ENCODE results near the gene RPS6KA3. TPM values are rescaled to one million over a fixed set of nuclear protein-coding genes. Genes with fewer than 3 reads are reported as not detected.
"Not testable (repeated sequence)": the region's sequence is repeated elsewhere in the genome, so short reads cannot be mapped to it uniquely, and the experiment has no call there.

Gene RPS6KA3
- total RNA-seq, 1 experiment from 2014 or later, result 63.4 TPM

GRCh38 chrX:20173313-20173712 lies 93.4 kb downstream of the RPS6KA3 start:
- H3K36me3 Mint-ChIP-seq (ENCODE audit: insufficient read depth, unreplicated experiment), result peaks cover 8% of the 10 kb centered on the region
- CTCF ChIA-PET, result no interaction called here
- H3K27me3 Mint-ChIP-seq (ENCODE audit: unreplicated experiment), result no peaks in the 10 kb centered on the region
- BruUV-seq (replicated peaks), result no TSS peak
- H3K27ac Mint-ChIP-seq (ENCODE audit: unreplicated experiment), result no peak overlapping the region
- H3K4me3 Mint-ChIP-seq (ENCODE audit: low read depth, unreplicated experiment), result no peak overlapping the region
- H3K9me3 Mint-ChIP-seq (ENCODE audit: low read depth, unreplicated experiment), result no peaks in the 10 kb centered on the region
- no peak for TF ChIP-seq CTCF (IDR thresholded peaks at IDR 0.05; ENCODE audit: unreplicated experiment)
- intact Hi-C loops (cut with micrococcal nuclease; ENCODE audit: unreplicated experiment), result no loop called here
- DNase-seq, result no peak
- no peaks in the 10 kb centered on the region for H3K4me1 Mint-ChIP-seq (ENCODE audit: low read depth, unreplicated experiment)

GRCh38 chrX:20171887-20172286 lies 94.8 kb downstream of the RPS6KA3 start:
- intact Hi-C loops (cut with micrococcal nuclease; ENCODE audit: unreplicated experiment), result no loop called here
- CTCF ChIA-PET, result no interaction called here

DNA sequence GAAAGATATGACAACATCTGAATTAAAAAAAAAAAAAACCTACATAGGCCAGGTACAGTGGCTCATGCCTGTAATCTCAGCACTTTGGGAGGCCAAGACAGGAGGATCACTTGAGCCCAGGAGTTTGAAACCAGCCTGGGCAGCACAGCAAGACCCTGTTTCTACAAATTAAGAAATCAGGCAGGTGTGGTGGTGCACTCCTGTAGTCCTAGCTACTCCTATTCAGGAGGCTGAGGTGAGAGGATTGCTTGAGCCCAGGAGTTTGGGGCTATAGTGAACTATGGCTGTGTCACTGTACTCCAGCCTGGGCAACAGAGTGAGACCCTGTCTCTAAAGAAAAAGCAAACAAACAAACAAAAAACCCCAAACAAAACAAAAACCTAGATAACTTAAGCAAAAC lies 104.2 kb downstream of the RPS6KA3 start:
- CTCF ChIA-PET, result not testable (repeated sequence)

More at GRCh38 chrX:20171887-20172286, 94.8 kb downstream of the RPS6KA3 start:
- Mint-ChIP-seq H3K4me1 (ENCODE audit: low read depth, unreplicated experiment) (no peaks in the 10 kb centered on the region), H3K9me3 (ENCODE audit: low read depth, unreplicated experiment) (no peaks in the 10 kb centered on the region), H3K27ac (ENCODE audit: unreplicated experiment) (no peak overlapping the region), H3K36me3 (ENCODE audit: insufficient read depth, unreplicated experiment) (peaks cover 16% of the 10 kb centered on the region), H3K27me3 (ENCODE audit: unreplicated experiment) (no peaks in the 10 kb centered on the region), H3K4me3 (ENCODE audit: low read depth, unreplicated experiment) (no peak overlapping the region)
- BruUV-seq (replicated peaks), result no TSS peak
- DNase-seq, result no peak
- TF ChIP-seq CTCF (IDR thresholded peaks at IDR 0.05; ENCODE audit: unreplicated experiment), result no peak

GRCh38 chrX:20159797-20160385 lies 106.8 kb downstream of the RPS6KA3 start:
- CTCF ChIA-PET, result no interaction called here
- H3K27ac Mint-ChIP-seq (ENCODE audit: unreplicated experiment), result no peak overlapping the region
- no peak overlapping the region for H3K4me3 Mint-ChIP-seq (ENCODE audit: low read depth, unreplicated experiment)
- intact Hi-C loops (cut with micrococcal nuclease; ENCODE audit: unreplicated experiment), result no loop called here
- no peaks in the 10 kb centered on the region for H3K9me3 Mint-ChIP-seq (ENCODE audit: low read depth, unreplicated experiment)
- no peaks in the 10 kb centered on the region for H3K4me1 Mint-ChIP-seq (ENCODE audit: low read depth, unreplicated experiment)
- peaks cover 20% of the 10 kb centered on the region for H3K36me3 Mint-ChIP-seq (ENCODE audit: insufficient read depth, unreplicated experiment)
- no peaks in the 10 kb centered on the region for H3K27me3 Mint-ChIP-seq (ENCODE audit: unreplicated experiment)
- TF ChIP-seq CTCF (IDR thresholded peaks at IDR 0.05; ENCODE audit: unreplicated experiment), result no peak
- no peak for DNase-seq
- no TSS peak for BruUV-seq (replicated peaks)

More for the DNA sequence above, 104.2 kb downstream of the RPS6KA3 start:
- H3K36me3 Mint-ChIP-seq (ENCODE audit: insufficient read depth, unreplicated experiment), result peaks cover 23% of the 10 kb centered on the region
- H3K27me3 Mint-ChIP-seq (ENCODE audit: unreplicated experiment); H3K4me3 Mint-ChIP-seq (ENCODE audit: low read depth, unreplicated experiment); intact Hi-C loops (cut with micrococcal nuclease; ENCODE audit: unreplicated experiment); H3K9me3 Mint-ChIP-seq (ENCODE audit: low read depth, unreplicated experiment); H3K27ac Mint-ChIP-seq (ENCODE audit: unreplicated experiment); H3K4me1 Mint-ChIP-seq (ENCODE audit: low read depth, unreplicated experiment); DNase-seq; BruUV-seq (replicated peaks): not testable (repeated sequence)

- peaks cover 17% of the 10 kb centered on the region for H3K36me3 Mint-ChIP-seq (ENCODE audit: insufficient read depth, unreplicated experiment)
- no TSS peak for BruUV-seq (replicated peaks)
- intact Hi-C loops (cut with micrococcal nuclease; ENCODE audit: unreplicated experiment), result no loop called here
- peaks cover 17% of the 10 kb centered on the region for H3K4me1 Mint-ChIP-seq (ENCODE audit: low read depth, unreplicated experiment)
- no peak for DNase-seq
- TF ChIP-seq CTCF (IDR thresholded peaks at IDR 0.05; ENCODE audit: unreplicated experiment), result no peak
- H3K4me3 Mint-ChIP-seq (ENCODE audit: low read depth, unreplicated experiment), result no peak overlapping the region
- CTCF ChIA-PET, result no interaction called here
- no peaks in the 10 kb centered on the region for H3K27me3 Mint-ChIP-seq (ENCODE audit: unreplicated experiment)
- H3K9me3 Mint-ChIP-seq (ENCODE audit: low read depth, unreplicated experiment), result no peaks in the 10 kb centered on the region
- no peak overlapping the region for H3K27ac Mint-ChIP-seq (ENCODE audit: unreplicated experiment)
Observed at GRCh38 chrX:20151689-20152088, 115.0 kb downstream of the RPS6KA3 start.

Data from Calu3 (cell line).